IMR-90 (cell line): ENCODE measurements around the gene MEGF8. TPM values are rescaled to one million over a fixed set of nuclear protein-coding genes. Genes with fewer than 3 reads are reported as not detected.

Experiments
- ATAC-seq: fragments of 200-7000 bp; cut with Tn5 transposase; 2 replicates; pipeline ENCODE4 v1.9.1; 2020; ENCODE audit warnings: low read depth, mild to moderate bottlenecking, moderate library complexity
- BruUV-seq: library from RNA; stranded (reverse); fragments of 400-500 nt; replicated peaks from 2 replicates; lab custom pipeline; 2021; lab: Mats Ljungman, UMichigan
- CTCF ChIA-PET: fragments of 300-600 bp; formaldehyde crosslinking; extraction: SDS; loops from one replicate; lab custom pipeline; 2021; ENCODE audit warnings: antibody characterized with exemption; lab: Yijun Ruan, JAX
- POLR2A ChIA-PET: fragments of 300-600 bp; sonication (Branson Sonifier 250); formaldehyde crosslinking; loops from one replicate; lab custom pipeline; 2022; ENCODE audit warnings: antibody characterized with exemption; ENCODE audit not compliant: unreplicated experiment; lab: Charles Lee
- DNase-seq: peaks from one replicate; pipeline ENCODE4 v3.0.0; 2013
- H2AFZ ChIP-seq: replicated peaks from 2 replicates; pipeline ENCODE3; 2013; ENCODE audit warnings: low read length, mild to moderate bottlenecking; ENCODE audit not compliant: poor library complexity
- H2AK5ac ChIP-seq: 2 replicates; pipeline ENCODE4 v1.6.1; 2013; ENCODE audit warnings: low read depth, low read length, inconsistent platforms
- H2AK9ac ChIP-seq: replicated peaks from 2 replicates; pipeline ENCODE3; 2013; ENCODE audit warnings: mild to moderate bottlenecking, low read depth, low read length, moderate library complexity; ENCODE audit not compliant: poor library complexity
- H2BK120ac ChIP-seq: 2 replicates; pipeline ENCODE4 v1.6.1; 2013; ENCODE audit warnings: low read depth, low read length, inconsistent platforms
- H2BK15ac ChIP-seq: 3 replicates; pipeline ENCODE4 v1.6.1; 2013; ENCODE audit warnings: low read depth, low read length, inconsistent platforms
- H2BK20ac ChIP-seq: 2 replicates; pipeline ENCODE4 v1.6.1; 2013; ENCODE audit warnings: low read depth, mild to moderate bottlenecking, inconsistent platforms, low read length, moderate library complexity
- H2BK5ac ChIP-seq: 2 replicates; pipeline ENCODE4 v1.6.1; 2013; ENCODE audit warnings: mild to moderate bottlenecking, low read depth, low read length, inconsistent platforms; ENCODE audit not compliant: poor library complexity, severe bottlenecking
- H3K14ac ChIP-seq: replicated peaks from 2 replicates; pipeline ENCODE4 v1.6.1; 2013; ENCODE audit warnings: low read depth, low read length, inconsistent platforms
- H3K18ac ChIP-seq: 2 replicates; pipeline ENCODE4 v1.6.1; 2013; ENCODE audit warnings: low read depth, low read length, control low read depth
- H3K23ac ChIP-seq: 2 replicates; pipeline ENCODE4 v1.6.1; 2013; ENCODE audit warnings: low read depth, low read length, inconsistent platforms
- H3K27ac ChIP-seq: 2 replicates; pipeline ENCODE4 v1.5.1; 2013; ENCODE audit warnings: mild to moderate bottlenecking, control low read depth, low read length; ENCODE audit not compliant: insufficient read depth
- H3K27me3 ChIP-seq: 2 replicates; pipeline ENCODE4 v1.6.1; 2013; ENCODE audit warnings: low read length; ENCODE audit not compliant: control insufficient read depth, insufficient read depth
- H3K36me3 ChIP-seq: 2 replicates; pipeline ENCODE4 v1.6.1; 2013; ENCODE audit warnings: low read length, mixed read lengths; ENCODE audit not compliant: control insufficient read depth, insufficient read depth
- H3K4ac ChIP-seq: 2 replicates; pipeline ENCODE4 v1.6.1; 2013; ENCODE audit warnings: low read depth, low read length, inconsistent platforms
- H3K4me1 ChIP-seq: 2 replicates; pipeline ENCODE4 v1.6.1; 2013; ENCODE audit warnings: low read length, mixed read lengths; ENCODE audit not compliant: control insufficient read depth, insufficient read depth
- H3K4me2 ChIP-seq: 2 replicates; pipeline ENCODE4 v1.6.1; 2013; ENCODE audit warnings: low read depth, mild to moderate bottlenecking, control low read depth, low read length, moderate library complexity
- H3K4me3 ChIP-seq: 2 replicates; pipeline ENCODE4 v1.5.1; 2013; ENCODE audit warnings: low read depth, mild to moderate bottlenecking, control low read depth, low read length, moderate library complexity; ENCODE audit not compliant: insufficient read depth
- H3K56ac ChIP-seq: 2 replicates; pipeline ENCODE4 v1.6.1; 2013; ENCODE audit warnings: low read length, inconsistent platforms; ENCODE audit not compliant: insufficient read depth; ENCODE audit errors: extremely low read depth
- H3K79me1 ChIP-seq, 2 experiments: 2 replicates each; pipeline ENCODE4 v1.6.1; 2013; ENCODE audit warnings: low read length in 2 of 2, inconsistent platforms in 1 of 2, low read depth in 1 of 2
- H3K9ac ChIP-seq: 2 replicates; pipeline ENCODE4 v1.6.1; 2013; ENCODE audit warnings: low read depth, low read length, control low read depth
- H3K9me1 ChIP-seq: 2 replicates; pipeline ENCODE4 v1.6.1; 2013; ENCODE audit warnings: low read length, inconsistent platforms; ENCODE audit not compliant: insufficient read depth
- H3K9me3 ChIP-seq: 2 replicates; pipeline ENCODE4 v1.6.1; 2013; ENCODE audit warnings: low read length; ENCODE audit not compliant: control insufficient read depth, insufficient read depth
- H4K20me1 ChIP-seq: 2 replicates; pipeline ENCODE4 v1.6.1; 2013; ENCODE audit warnings: low read length, inconsistent platforms; ENCODE audit not compliant: insufficient read depth
- H4K5ac ChIP-seq: 2 replicates; pipeline ENCODE4 v1.6.1; 2013; ENCODE audit warnings: mild to moderate bottlenecking, low read depth, low read length, control low read depth
- H4K8ac ChIP-seq, 2 experiments: 2 replicates each; pipeline ENCODE4 v1.6.1; 2013; ENCODE audit warnings: low read depth in 2 of 2, low read length in 2 of 2, control low read depth in 1 of 2, inconsistent platforms in 1 of 2
- H4K91ac ChIP-seq: 2 replicates; pipeline ENCODE4 v1.6.1; 2013; ENCODE audit warnings: low read depth, low read length, inconsistent platforms; ENCODE audit not compliant: insufficient read depth
- CTCF ChIP-seq: conservative IDR thresholded peaks from 2 replicates; pipeline ENCODE4 v1.5.1; 2012; ENCODE audit warnings: mild to moderate bottlenecking, low read depth, low read length, improper control_type of control experiment
- ELK1 ChIP-seq: fragments of 150-350 bp; IDR thresholded peaks from 2 replicates; pipeline ENCODE4 v1.6.1; 2016; ENCODE audit warnings: low read depth, mild to moderate bottlenecking, low read length, moderate library complexity, borderline replicate concordance
- FOS ChIP-seq: fragments of 150-350 bp; IDR thresholded peaks from 2 replicates; pipeline ENCODE4 v1.6.1; 2016; ENCODE audit warnings: low read depth, low read length
- MAZ ChIP-seq: IDR thresholded peaks from 2 replicates; pipeline ENCODE4 v1.6.1; 2012; ENCODE audit warnings: low read depth, mild to moderate bottlenecking, low read length, improper control_type of control experiment, moderate library complexity, borderline replicate concordance
- NFE2L2 ChIP-seq: fragments of 150-350 bp; IDR thresholded peaks from 2 replicates; pipeline ENCODE4 v1.6.1; 2016; ENCODE audit warnings: low read depth, mild to moderate bottlenecking, low read length
- RCOR1 ChIP-seq: IDR thresholded peaks from 2 replicates; pipeline ENCODE4 v1.6.1; 2012; ENCODE audit warnings: mild to moderate bottlenecking, low read length, improper control_type of control experiment; ENCODE audit not compliant: insufficient replicate concordance
- SMC3 ChIP-seq: fragments of 150-350 bp; IDR thresholded peaks from 2 replicates; pipeline ENCODE4 v1.6.1; 2016; ENCODE audit warnings: low read depth, mild to moderate bottlenecking, antibody characterized with exemption, low read length, moderate library complexity
- USF2 ChIP-seq: fragments of 150-350 bp; IDR thresholded peaks from 2 replicates; pipeline ENCODE4 v1.6.1; 2017; ENCODE audit warnings: mild to moderate bottlenecking, antibody characterized with exemption, low read length, low read depth
- WGBS, 2 experiments: methylation state at CpG; one replicate each; pipeline versions ENCODE4 v1.1.5 to v1.1.7; 2013; ENCODE audit warnings: missing lambda C conversion rate in 2 of 2; ENCODE audit not compliant: insufficient read length in 1 of 2; ENCODE audit errors: extremely low coverage in 2 of 2; 5-methylcytosine and 5-hydroxymethylcytosine counted together
- dilution Hi-C: fragments of 300-500 bp; cut with HindIII; formaldehyde crosslinking; loops from one replicate; pipeline ENCODE4 v1.14.3; 2018; ENCODE audit warnings: low sequenced_read_pairs; ENCODE audit not compliant: unreplicated experiment
- in situ Hi-C: fragments of 300-500 bp; cut with MboI; formaldehyde crosslinking; loops from 3 replicates; pipeline ENCODE4 v1.14.3; 2019; ENCODE audit warnings: low sequenced_read_pairs, inconsistent platforms, mixed read lengths
- intact Hi-C: fragments of 100-400 bp; cut with micrococcal nuclease; formaldehyde crosslinking; loops from 2 replicates; pipeline ENCODE4 v1.10.0; 2022
- polyA plus RNA-seq, 3 experiments: library from polyadenylated mRNA; depleted of rRNA; stranded (reverse); fragments of >200 nt; gene quantifications; 2 replicates each; pipeline ENCODE4 v1.2.3, GENCODE V29; 2012; ENCODE audit warnings: low replicate concordance in 1 of 3
- total RNA-seq: library from RNA; depleted of rRNA; stranded (reverse); fragments of >200 nt; gene quantifications from 2 replicates; pipeline ENCODE4 v1.2.3, GENCODE V29; 2012

The MEGF8 gene
- total and polyA plus RNA-seq, 2 of the 4 experiments (the other 2 are of a cell fraction) = 2.3 to 12.5 TPM

GRCh38 chr19:42389899-42390298 is 64.5 kb downstream of the MEGF8 start, which contains the start of gene CNFN:
CNFN (minus strand) TSS chr19:42390297; CDS start chr19:42389037, 1,260 bp downstream.
- no peak within 1 kb of the TSS for H3K4me2 ChIP-seq
- H3K4me3 ChIP-seq = no peak within 1 kb of the TSS
- H3K36me3 ChIP-seq = no peaks in the 10 kb centered on the region
- CTCF ChIA-PET = no interaction called here
- no peak for ATAC-seq
- POLR2A ChIA-PET = no interaction called here
- H3K14ac ChIP-seq = no peak within 1 kb of the TSS
- no peak within 1 kb of the TSS for H4K5ac ChIP-seq
- H3K27me3 ChIP-seq = peaks cover 34% of the 10 kb centered on the region
- no peak within 1 kb of the TSS for H2BK20ac ChIP-seq
- no peaks in the 10 kb centered on the region for H3K79me1 ChIP-seq
- no peak for DNase-seq
- intact Hi-C loops = no loop called here
- H3K27ac ChIP-seq = no peak within 1 kb of the TSS
- no peak within 1 kb of the TSS for H2BK120ac ChIP-seq
- H2BK15ac ChIP-seq = no peak within 1 kb of the TSS
- no peak within 1 kb of the TSS for H3K23ac ChIP-seq
- 46% methylated on average over 6 of the region's 12 CpGs; no CpG with 5 or more reads in 1 of the 2 experiments for WGBS, 2 experiments
- no peaks in the 10 kb centered on the region for H3K9me3 ChIP-seq
- no peak within 1 kb of the TSS for H2AK5ac ChIP-seq
- TF ChIP-seq CTCF (no peak), FOS (no peak), MAZ (no peak), ELK1 (no peak), NFE2L2 (no peak), USF2 (no peak), SMC3 (no peak), RCOR1 (no peak)
- H3K4me1 ChIP-seq = no peaks in the 10 kb centered on the region
- no peaks in the 10 kb centered on the region; the same call in none of the 2 replicates for H4K20me1 ChIP-seq
- H4K91ac ChIP-seq = no peak within 1 kb of the TSS
- H3K56ac ChIP-seq = no peak within 1 kb of the TSS
- no peak within 1 kb of the TSS for H3K4ac ChIP-seq
- H3K18ac ChIP-seq = no peak within 1 kb of the TSS
- no peak within 1 kb of the TSS for H2AK9ac ChIP-seq
- H3K9ac ChIP-seq = no peak within 1 kb of the TSS
- no peak within 1 kb of the TSS for H2AFZ ChIP-seq
- no TSS peak for BruUV-seq
- H4K8ac ChIP-seq = no peak within 1 kb of the TSS
- no peaks in the 10 kb centered on the region for H3K9me1 ChIP-seq
- in situ Hi-C loops = loop anchor here (10.0 kb wide), 1 partner anchor 275 kb away; no protein-coding TSS in a partner anchor
- no peak within 1 kb of the TSS for H2BK5ac ChIP-seq
- dilution Hi-C loops = no loop called here
